Stimulated activated naive CD8-positive, alpha-beta T cell treated with anti-CD3 and anti-CD28 coated beads, Interleukin-15, Interleukin-2, amounts not matched to agents 100 ng/mL and 50 ng/mL, for 24 hours (primary cell): ENCODE data around the gene SSX2IP.
"Not testable (repeated sequence)": the region's sequence is repeated elsewhere in the genome, so short reads cannot be mapped to it uniquely, and the experiment has no call there.

Experiments used
- H3K27ac Mint-ChIP-seq: one replicate; pipeline ENCODE4 v1.8.0; 2021; ENCODE audit warnings: mild to moderate bottlenecking, mixed read lengths
- H3K27me3 Mint-ChIP-seq: one replicate; pipeline ENCODE4 v1.8.0; 2021; ENCODE audit warnings: mixed read lengths
- H3K36me3 Mint-ChIP-seq: one replicate; pipeline ENCODE4 v1.8.0; 2021; ENCODE audit warnings: low read depth, mixed read lengths
- H3K4me1 Mint-ChIP-seq: one replicate; pipeline ENCODE4 v1.8.0; 2021; ENCODE audit warnings: low read depth, mixed read lengths
- H3K4me3 Mint-ChIP-seq: one replicate; pipeline ENCODE4 v1.8.0; 2021; ENCODE audit warnings: mild to moderate bottlenecking, mixed read lengths
- H3K9me3 Mint-ChIP-seq: one replicate; pipeline ENCODE4 v1.8.0; 2021; ENCODE audit warnings: mixed read lengths

Gene SSX2IP

GRCh38 chr1:84675106-84675505 is 15.2 kb downstream of the SSX2IP start:
- Mint-ChIP-seq H3K4me1 (peaks cover 15% of the 10 kb centered on the region), H3K4me3 (no peak overlapping the region), H3K27ac (no peak overlapping the region), H3K9me3 (no peaks in the 10 kb centered on the region), H3K27me3 (no peaks in the 10 kb centered on the region), H3K36me3 (peaks cover 15% of the 10 kb centered on the region)

GRCh38 chr1:84674705-84675104 is 15.6 kb downstream of the SSX2IP start:
- no peak overlapping the region for H3K4me3 Mint-ChIP-seq
- H3K27me3 Mint-ChIP-seq, result no peaks in the 10 kb centered on the region
- peaks cover 13% of the 10 kb centered on the region for H3K36me3 Mint-ChIP-seq
- H3K4me1 Mint-ChIP-seq, result peaks cover 15% of the 10 kb centered on the region
- H3K9me3 Mint-ChIP-seq, result no peaks in the 10 kb centered on the region
- H3K27ac Mint-ChIP-seq, result no peak overlapping the region

DNA sequence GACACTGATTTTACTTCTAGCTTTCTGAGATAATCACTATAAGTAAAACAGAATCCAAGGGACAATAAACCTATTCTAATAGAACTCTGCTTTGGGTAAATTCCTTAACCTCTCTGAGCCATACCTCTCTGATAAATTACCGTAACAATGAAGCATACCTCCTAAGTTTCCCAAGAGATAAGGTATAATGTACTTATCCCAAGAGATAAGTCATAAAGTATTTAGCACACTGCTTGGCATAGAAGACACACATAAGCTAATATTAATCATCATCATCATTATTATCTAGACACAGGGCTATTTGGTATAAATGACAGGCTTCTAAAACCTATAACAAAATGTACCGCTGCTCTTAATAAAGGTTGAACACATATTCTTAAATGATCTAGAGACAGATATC is 16.2 kb downstream of the SSX2IP start:
- Mint-ChIP-seq H3K27me3 (no peaks in the 10 kb centered on the region), H3K27ac (no peak overlapping the region), H3K9me3 (no peaks in the 10 kb centered on the region), H3K36me3 (peaks cover 10% of the 10 kb centered on the region), H3K4me3 (no peak overlapping the region), H3K4me1 (peaks cover 15% of the 10 kb centered on the region)

GRCh38 chr1:84672080-84672854 is 18.0 kb downstream of the SSX2IP start:
- Mint-ChIP-seq H3K36me3 (peaks cover 9% of the 10 kb centered on the region), H3K27ac (no peak overlapping the region), H3K4me3 (no peak overlapping the region), H3K4me1 (peaks cover 15% of the 10 kb centered on the region), H3K9me3 (no peaks in the 10 kb centered on the region), H3K27me3 (no peaks in the 10 kb centered on the region)

- Mint-ChIP-seq H3K36me3 (peaks cover 7% of the 10 kb centered on the region), H3K27ac (no peak overlapping the region), H3K4me3 (no peak overlapping the region), H3K4me1 (peaks cover 15% of the 10 kb centered on the region), H3K9me3 (no peaks in the 10 kb centered on the region), H3K27me3 (no peaks in the 10 kb centered on the region)
Observed at GRCh38 chr1:84669831-84670230, 20.4 kb downstream of the SSX2IP start.

DNA sequence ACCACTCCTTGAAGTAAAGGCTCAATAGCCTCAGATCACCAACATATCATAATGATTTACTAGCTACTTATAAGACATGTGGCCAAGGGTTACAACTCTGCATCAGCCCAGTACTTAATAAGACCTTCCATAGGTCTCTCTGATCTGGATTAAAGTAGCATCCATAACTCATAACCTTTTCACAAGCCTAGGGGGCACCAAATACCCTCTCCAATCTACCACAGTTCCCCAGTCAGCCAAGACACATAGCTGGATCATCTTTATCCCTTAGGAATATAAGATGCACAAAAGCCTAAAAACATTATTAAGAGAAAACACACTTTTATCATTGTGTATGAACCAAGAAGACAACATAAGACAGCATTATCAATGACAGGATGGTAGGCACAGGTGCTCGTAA is 22.1 kb downstream of the SSX2IP start:
- H3K27ac Mint-ChIP-seq, result no peak overlapping the region
- no peaks in the 10 kb centered on the region for H3K9me3 Mint-ChIP-seq
- peaks cover 7% of the 10 kb centered on the region for H3K36me3 Mint-ChIP-seq
- peaks cover 10% of the 10 kb centered on the region for H3K4me1 Mint-ChIP-seq
- no peaks in the 10 kb centered on the region for H3K27me3 Mint-ChIP-seq
- H3K4me3 Mint-ChIP-seq, result no peak overlapping the region

GRCh38 chr1:84665703-84666317 is 24.5 kb downstream of the SSX2IP start:
- H3K27ac Mint-ChIP-seq, result no peak overlapping the region
- H3K4me1 Mint-ChIP-seq, result no peaks in the 10 kb centered on the region
- H3K27me3 Mint-ChIP-seq, result no peaks in the 10 kb centered on the region
- no peaks in the 10 kb centered on the region for H3K9me3 Mint-ChIP-seq
- H3K4me3 Mint-ChIP-seq, result no peak overlapping the region
- peaks cover 16% of the 10 kb centered on the region for H3K36me3 Mint-ChIP-seq

- Mint-ChIP-seq H3K36me3 (peaks cover 19% of the 10 kb centered on the region), H3K27ac (no peak overlapping the region), H3K4me3 (no peak overlapping the region), H3K27me3 (no peaks in the 10 kb centered on the region), H3K9me3 (no peaks in the 10 kb centered on the region), H3K4me1 (no peaks in the 10 kb centered on the region)
Observed at GRCh38 chr1:84653130-84653677, 37.1 kb downstream of the SSX2IP start.

GRCh38 chr1:84644472-84644871 is 45.8 kb downstream of the SSX2IP start:
- Mint-ChIP-seq H3K36me3 (peaks cover 7% of the 10 kb centered on the region), H3K27ac (no peak overlapping the region), H3K27me3 (no peaks in the 10 kb centered on the region), H3K4me3 (no peak overlapping the region), H3K9me3 (no peaks in the 10 kb centered on the region), H3K4me1 (no peaks in the 10 kb centered on the region)

DNA sequence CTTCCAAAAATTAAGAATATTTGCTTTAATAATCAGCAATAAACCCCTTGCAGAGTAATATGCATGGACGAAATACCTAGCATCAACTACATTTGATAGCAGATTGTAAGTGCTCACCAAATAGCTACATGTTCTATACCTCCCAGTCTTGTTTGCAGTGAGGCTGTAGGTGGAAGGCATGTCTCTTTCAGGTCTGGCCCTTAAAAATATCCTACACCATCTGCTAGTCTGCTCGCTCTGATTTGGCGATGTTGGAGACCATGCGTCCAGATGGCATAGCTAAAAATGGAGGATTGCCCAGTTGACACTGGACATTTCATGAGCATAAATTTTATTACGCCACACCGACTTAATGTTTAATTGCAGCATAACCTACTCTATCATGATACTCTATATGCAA is 47.1 kb downstream of the SSX2IP start:
- peaks cover 7% of the 10 kb centered on the region for H3K36me3 Mint-ChIP-seq
- no peak overlapping the region for H3K27ac Mint-ChIP-seq
- no peaks in the 10 kb centered on the region for H3K4me1 Mint-ChIP-seq
- no peaks in the 10 kb centered on the region for H3K9me3 Mint-ChIP-seq
- H3K27me3 Mint-ChIP-seq, result no peaks in the 10 kb centered on the region
- H3K4me3 Mint-ChIP-seq, result no peak overlapping the region

- Mint-ChIP-seq H3K4me3 (no peak overlapping the region), H3K4me1 (no peaks in the 10 kb centered on the region), H3K27me3 (no peaks in the 10 kb centered on the region), H3K36me3 (peaks cover 7% of the 10 kb centered on the region), H3K9me3 (no peaks in the 10 kb centered on the region), H3K27ac (no peak overlapping the region)
Observed at GRCh38 chr1:84642774-84643173, 47.5 kb downstream of the SSX2IP start.

GRCh38 chr1:84639731-84640130 is 50.5 kb downstream of the SSX2IP start:
- H3K4me1 Mint-ChIP-seq, H3K36me3 Mint-ChIP-seq, H3K27me3 Mint-ChIP-seq, H3K4me3 Mint-ChIP-seq, H3K9me3 Mint-ChIP-seq, H3K27ac Mint-ChIP-seq: not testable (repeated sequence)

DNA sequence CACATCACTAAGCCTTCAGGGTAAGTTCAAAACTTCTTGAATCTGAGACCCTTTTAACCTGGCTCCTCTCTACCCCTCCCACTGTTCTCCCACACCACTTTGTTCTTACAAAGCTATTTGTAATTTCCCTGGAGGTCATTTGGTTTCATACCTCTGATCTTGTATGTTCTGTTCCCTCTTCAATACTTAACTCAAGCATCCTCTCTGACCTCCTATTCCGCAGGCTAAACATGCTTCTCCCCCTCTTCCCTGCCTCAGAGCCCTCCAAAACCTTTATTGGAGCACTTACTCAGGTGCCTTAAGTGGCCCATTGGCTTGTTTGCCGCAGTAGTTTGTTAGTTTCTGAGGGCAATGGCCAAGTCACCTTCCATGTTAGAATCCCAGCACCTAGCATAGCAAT is 54.8 kb downstream of the SSX2IP start:
- Mint-ChIP-seq H3K36me3 (no peaks in the 10 kb centered on the region), H3K4me1 (peaks cover 8% of the 10 kb centered on the region), H3K27me3 (peaks cover 5% of the 10 kb centered on the region), H3K4me3 (no peak overlapping the region), H3K27ac (no peak overlapping the region), H3K9me3 (no peaks in the 10 kb centered on the region)

DNA sequence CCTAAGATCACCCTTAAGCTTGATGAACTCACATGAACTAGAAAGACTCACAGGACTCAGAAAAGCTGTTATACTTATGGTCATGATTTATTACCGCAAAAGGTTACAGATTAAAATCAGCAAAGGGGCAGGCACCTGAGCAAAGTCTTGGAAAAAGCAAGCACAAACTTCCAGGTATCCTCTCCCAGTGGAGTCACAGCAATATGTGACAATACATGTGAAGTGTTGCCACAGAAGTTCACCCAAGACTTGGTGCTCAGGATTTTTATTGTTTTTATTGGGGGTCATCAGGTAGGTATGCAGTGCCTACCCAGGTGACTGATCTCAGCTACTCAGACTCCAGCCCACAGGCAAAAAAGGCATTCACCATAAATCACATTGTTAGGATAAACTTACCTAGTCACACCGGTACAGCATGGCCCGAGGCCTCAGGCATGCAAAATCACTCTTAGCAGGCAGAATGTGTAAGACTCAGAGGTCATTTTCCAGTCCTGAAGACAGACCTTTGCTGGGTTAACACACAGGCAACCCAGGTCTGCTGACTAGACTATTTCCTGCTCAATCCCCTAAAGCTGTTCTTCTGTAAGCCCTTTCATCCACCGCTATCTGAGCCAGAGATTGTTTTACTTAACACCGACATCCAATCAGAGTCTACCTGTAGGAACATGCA is 55.6 kb downstream of the SSX2IP start:
- Mint-ChIP-seq H3K36me3 (no peaks in the 10 kb centered on the region), H3K27me3 (peaks cover 5% of the 10 kb centered on the region), H3K27ac (no peak overlapping the region), H3K9me3 (no peaks in the 10 kb centered on the region), H3K4me1 (peaks cover 8% of the 10 kb centered on the region), H3K4me3 (no peak overlapping the region)

DNA sequence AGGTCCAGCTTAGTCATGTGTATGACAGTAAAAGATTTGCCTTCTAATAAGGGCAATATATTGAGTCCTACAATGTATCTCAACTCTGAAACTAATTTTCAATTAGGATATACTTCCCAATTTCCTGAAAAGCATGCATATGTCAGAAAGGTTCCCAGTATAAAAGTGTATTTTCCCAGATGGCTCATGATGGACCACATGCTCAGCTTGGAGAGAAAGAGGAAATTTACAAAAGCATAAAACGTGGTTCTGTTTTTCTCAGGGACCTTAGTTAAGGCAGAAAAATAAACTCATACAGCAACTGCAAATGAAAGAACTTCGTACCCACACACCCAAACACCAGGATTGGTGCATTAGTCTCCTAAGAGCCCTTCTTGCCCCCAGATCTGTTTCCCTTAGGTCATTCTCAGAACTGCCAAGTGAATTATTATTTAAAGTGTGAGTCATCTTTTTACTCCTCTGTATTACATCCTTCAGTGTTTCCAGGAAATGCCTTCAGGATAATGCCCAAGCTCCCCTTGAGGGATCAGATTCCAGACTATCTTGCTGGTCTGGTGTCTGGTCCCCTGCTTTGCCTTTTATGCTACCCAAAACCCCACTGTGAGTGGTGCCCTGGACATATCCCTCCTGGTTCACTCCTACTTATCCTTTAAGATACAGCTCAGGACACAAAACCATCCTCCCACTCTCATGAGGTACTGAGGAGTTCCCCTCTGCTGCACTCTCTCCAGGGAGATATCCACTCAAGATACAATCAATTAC is 57.4 kb downstream of the SSX2IP start:
- Mint-ChIP-seq H3K36me3 (no peaks in the 10 kb centered on the region), H3K27ac (peak overlapping the region; percentile 17), H3K9me3 (no peaks in the 10 kb centered on the region), H3K27me3 (peaks cover 9% of the 10 kb centered on the region), H3K4me3 (no peak overlapping the region), H3K4me1 (peaks cover 8% of the 10 kb centered on the region)
